Measurements from ENCODE around the gene MYO5B.

MYO5B gene

GRCh38 chr18:49971462-49971861 is 223.5 kb downstream of the MYO5B start:
- no peak overlapping the region for H3K27ac ChIP-seq
- no peak for TF ChIP-seq ZFX (IDR thresholded peaks at IDR 0.05)
- no peak for TF ChIP-seq CTCF (conservative IDR thresholded peaks at IDR 0.05)

- no peak overlapping the region for H3K27ac ChIP-seq
- TF ChIP-seq CTCF (conservative IDR thresholded peaks at IDR 0.05) (no peak), ZFX (IDR thresholded peaks at IDR 0.05) (no peak)
These were observed 224.6 kb downstream of the MYO5B start for GRCh38 chr18:49970319-49970718.

- H3K27ac ChIP-seq, result no peak overlapping the region
- TF ChIP-seq CTCF (conservative IDR thresholded peaks at IDR 0.05), result no peak
- no peak for TF ChIP-seq ZFX (IDR thresholded peaks at IDR 0.05)
These were observed 226.2 kb downstream of the MYO5B start for GRCh38 chr18:49968644-49969309.

GRCh38 chr18:49967636-49968313 is 227.2 kb downstream of the MYO5B start:
- TF ChIP-seq CTCF (conservative IDR thresholded peaks at IDR 0.05) (no peak), ZFX (IDR thresholded peaks at IDR 0.05) (no peak)

GRCh38 chr18:49967171-49967570 is 227.8 kb downstream of the MYO5B start:
- no peak overlapping the region for H3K27ac ChIP-seq
- no peak for TF ChIP-seq CTCF (conservative IDR thresholded peaks at IDR 0.05)
- TF ChIP-seq ZFX (IDR thresholded peaks at IDR 0.05), result no peak

More at GRCh38 chr18:49967636-49968313, 227.2 kb downstream of the MYO5B start:
- no peak overlapping the region for H3K27ac ChIP-seq

GRCh38 chr18:49966090-49966489 is 228.9 kb downstream of the MYO5B start:
- TF ChIP-seq CTCF (conservative IDR thresholded peaks at IDR 0.05) (no peak), ZFX (IDR thresholded peaks at IDR 0.05) (no peak)
- no peak overlapping the region for H3K27ac ChIP-seq

- TF ChIP-seq CTCF (conservative IDR thresholded peaks at IDR 0.05) (no peak), ZFX (IDR thresholded peaks at IDR 0.05) (no peak)
- no peak overlapping the region for H3K27ac ChIP-seq
These were observed 231.7 kb downstream of the MYO5B start for GRCh38 chr18:49963217-49963616.
